HL-60/S4 (cell line): ENCODE measurements around the gene ABLIM1.

Experiments
- in situ Hi-C: fragments of 300-500 bp; cut with MboI; formaldehyde crosslinking; loops from 2 replicates; pipeline ENCODE4 v1.14.3; 2022; ENCODE audit warnings: low sequenced_read_pairs

The ABLIM1 gene

DNA sequence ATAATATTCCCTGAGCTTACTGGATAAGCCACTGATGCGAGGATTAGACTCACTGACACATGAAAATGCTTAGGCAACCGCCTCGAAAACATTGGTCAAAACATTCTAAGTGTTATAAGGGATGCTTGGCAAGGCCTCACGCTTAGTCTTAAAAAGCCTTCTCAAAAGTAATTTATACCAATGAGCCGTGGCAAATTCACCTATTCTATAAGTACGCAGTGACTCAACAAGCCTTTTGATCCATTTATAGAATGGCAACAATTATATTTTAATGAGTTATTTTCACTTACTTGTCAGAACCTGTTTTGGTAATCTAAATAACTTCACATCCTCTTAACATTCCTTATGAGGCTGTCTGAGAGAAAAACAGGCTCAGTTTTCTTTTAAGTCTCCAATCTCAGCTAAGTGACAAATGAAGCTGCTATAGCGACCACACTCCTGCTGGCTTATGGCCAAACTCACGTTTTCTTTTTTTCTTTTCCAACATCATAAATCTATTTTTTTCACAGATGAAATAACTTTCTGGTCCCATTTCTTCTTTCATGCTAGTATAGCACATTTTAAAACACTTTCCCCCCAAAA lies 132.6 kb downstream of the ABLIM1 start:
- in situ Hi-C loops, result no loop called here

DNA sequence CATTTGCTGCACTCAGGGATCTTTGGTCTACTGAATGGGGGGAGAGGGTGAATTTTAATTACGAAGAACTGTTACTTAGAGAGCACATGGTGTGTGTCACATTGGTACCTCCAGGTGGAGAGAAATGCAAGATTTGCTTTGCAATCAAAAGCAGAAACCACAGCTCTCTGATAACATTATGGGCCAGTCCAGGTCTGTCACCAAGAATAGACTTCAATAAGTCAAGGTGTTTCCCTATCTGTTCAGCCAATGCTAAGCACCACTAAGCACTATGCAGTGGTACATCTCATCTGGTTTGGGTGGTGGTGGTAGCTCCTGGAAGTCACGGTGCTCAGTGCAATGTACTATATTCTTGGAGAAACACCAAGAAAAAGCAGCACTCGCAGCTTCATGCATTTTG lies 134.2 kb downstream of the ABLIM1 start:
- in situ Hi-C loops, result no loop called here

DNA sequence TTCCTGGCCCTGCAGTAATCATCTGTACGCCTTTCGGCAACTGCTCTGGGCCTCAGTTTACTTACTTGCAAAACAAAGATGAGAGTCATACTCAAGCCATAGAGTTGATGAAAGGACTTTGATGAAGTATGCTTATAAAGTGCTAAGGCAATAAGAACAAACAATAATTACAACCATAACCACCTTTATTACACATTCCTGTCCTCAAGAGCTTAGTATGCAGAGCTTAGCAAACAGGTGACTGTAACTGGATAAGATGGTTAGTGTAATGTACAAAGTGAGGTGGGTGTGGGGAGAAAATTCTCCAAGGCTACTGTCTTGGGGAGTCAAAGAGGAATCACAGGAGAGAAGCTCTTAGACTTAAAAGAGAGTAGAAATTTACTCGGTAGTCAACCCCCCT lies 136.8 kb downstream of the ABLIM1 start:
- in situ Hi-C loops, result no loop called here

DNA sequence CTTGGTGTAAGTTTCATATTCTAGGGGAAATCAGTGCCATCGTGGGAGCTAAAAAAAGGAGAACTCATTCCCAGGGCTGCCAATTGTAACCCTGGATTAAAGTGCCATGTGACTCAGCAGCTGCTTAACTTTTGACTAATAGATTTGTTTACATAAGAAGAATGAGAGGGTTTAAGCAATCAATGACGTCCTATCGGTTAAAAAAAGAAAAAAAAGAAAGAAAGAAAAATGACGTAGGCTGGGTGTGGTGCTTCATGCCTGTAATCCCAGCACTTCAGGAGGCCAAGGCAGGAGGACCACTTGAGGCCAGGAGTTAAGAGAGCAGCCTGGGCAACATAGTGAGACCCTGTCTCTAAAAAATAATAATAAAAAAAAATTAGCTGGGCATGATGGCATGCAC lies 137.6 kb downstream of the ABLIM1 start:
- in situ Hi-C loops, result no loop called here

DNA sequence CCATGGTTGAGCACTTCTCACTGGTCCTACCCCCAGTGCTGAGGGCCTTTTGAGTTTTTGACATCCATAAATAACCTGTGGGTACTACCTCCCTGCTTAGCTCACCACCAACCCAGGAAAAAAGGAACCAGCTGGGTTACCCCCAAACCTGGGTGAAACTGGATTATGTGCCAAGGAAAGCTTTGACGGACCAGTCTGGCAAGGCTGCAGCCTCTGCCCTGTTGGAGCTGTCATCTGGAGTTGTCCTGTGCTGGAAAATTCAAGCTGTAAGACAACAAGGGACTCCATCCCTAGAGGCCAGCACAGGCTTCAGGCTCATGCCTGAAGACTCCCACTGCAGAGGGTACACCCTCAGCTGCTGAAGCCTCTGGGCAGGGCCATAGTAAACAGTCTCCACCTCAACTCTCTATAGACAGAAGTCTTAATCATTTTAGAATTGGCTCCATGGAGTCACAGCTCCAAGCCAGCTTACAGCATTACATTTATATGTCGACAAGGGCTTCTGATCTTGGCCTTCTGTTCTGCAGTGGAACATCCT lies 138.2 kb downstream of the ABLIM1 start:
- in situ Hi-C loops, result no loop called here

DNA sequence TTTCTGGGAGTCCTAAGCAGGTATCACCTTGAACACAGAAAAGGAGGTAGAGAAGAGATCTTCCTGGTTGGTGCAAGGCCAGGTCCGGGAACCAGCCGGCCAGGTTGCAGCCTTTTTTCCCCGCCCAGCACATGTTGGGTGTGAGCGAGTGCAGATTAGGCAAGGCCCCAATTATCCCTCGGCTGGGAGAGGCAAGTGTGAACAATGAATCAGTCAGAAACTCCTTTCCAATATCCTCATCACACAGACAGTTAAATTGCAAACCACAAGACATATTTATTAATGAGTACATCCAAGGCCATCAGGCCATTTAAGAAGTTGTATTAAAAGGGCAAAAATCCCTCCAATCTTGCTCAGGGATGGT lies 138.8 kb downstream of the ABLIM1 start:
- in situ Hi-C loops, result no loop called here

DNA sequence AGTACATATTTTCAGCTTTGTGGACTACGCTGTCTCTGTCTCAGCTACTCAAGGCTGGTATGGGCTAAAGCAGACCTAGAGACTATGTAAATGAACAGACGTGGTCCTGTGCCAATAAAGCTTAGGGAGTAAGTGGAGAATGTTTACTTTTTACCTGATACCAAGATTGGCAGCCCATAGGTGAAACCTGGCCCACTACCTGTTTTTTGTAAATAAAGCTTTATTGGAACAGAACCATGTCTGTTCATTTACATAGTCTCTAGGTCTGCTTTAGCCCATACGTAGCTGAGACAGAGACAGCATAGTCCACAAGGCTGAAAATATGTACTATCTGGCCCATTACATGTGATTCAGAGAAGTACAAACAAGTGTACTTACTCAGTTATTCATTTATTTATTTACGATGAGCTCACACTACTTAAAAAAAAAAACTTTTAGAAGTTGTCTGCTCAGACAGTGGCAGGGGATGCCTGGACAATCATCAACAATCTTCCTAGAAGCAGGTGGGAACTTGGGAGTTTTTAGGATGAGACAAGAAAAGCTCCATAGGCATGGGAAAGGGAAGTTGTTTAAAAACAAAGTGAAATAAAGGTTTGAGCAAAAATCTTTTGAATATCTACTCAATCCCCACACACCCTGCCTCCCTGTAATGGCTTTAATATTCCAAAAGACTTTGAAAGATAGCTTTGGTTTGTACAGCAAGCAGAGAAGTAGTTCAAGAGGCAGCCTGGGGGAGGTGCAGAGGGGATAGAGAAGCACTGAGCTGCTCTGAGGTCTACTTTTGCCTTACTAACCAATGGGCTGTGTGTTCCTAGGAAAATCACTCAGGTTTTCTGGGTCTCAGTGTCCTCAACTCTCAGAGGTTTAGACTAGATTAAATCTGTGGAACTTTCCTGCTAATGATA lies 139.4 kb downstream of the ABLIM1 start:
- in situ Hi-C loops, result no loop called here

DNA sequence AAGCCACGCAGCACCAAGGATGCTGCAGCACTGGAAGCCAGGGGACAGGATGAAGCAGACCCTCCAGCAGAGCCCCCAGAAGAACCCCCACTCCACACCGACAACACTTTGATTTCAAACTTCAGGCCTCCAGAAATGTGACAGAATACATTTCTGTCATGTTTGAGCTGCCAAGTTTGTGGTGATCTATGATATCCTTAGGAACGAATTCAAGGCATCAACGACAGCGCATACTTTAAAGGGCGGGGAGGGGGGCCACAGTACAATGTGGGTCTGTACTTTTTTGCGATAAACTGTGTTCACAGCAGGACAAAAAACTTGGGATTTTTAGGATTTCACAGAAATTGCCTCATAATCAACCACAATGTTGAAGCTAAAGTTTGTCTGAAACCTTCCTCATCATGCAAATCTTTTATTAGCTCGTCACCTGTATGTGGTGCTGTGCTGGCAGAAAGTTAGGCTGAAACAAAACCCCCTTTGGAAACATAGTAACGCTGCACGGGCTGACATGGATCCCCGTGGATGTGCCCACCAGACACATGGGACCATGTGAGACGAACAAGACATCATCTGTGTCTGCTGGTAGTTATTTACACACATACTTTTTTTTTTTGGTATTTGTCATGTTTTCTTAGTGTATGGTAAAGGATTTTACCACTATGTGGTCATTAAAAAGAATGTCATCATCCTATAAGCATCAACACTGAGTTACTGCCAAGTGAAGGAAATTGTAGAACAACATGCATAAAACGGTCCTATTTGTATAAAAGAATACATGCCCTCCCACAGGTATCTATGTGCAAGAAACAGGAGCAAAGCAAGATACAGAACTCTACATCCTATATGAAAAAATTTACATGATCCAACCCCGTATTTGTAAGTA lies 140.5 kb downstream of the ABLIM1 start:
- in situ Hi-C loops, result no loop called here

DNA sequence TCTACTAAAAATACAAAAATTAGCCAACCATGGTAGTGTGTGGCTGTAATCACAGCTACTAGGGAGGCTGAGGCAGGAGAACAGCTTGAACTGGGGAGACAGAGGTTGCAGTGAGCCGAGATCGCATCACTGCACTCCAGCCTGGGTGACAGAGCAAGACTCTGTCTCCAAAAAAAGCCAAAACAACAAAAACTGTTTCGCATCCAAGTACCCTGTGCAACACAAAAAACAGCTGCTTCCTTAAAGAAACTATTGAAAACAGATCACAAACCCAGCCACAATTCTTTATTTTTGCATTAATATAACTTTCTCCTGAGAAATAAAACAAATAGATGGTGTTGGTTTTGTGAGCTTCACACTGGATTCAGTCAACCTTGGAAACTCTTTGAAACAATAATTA lies 141.7 kb downstream of the ABLIM1 start:
- in situ Hi-C loops, result no loop called here

DNA sequence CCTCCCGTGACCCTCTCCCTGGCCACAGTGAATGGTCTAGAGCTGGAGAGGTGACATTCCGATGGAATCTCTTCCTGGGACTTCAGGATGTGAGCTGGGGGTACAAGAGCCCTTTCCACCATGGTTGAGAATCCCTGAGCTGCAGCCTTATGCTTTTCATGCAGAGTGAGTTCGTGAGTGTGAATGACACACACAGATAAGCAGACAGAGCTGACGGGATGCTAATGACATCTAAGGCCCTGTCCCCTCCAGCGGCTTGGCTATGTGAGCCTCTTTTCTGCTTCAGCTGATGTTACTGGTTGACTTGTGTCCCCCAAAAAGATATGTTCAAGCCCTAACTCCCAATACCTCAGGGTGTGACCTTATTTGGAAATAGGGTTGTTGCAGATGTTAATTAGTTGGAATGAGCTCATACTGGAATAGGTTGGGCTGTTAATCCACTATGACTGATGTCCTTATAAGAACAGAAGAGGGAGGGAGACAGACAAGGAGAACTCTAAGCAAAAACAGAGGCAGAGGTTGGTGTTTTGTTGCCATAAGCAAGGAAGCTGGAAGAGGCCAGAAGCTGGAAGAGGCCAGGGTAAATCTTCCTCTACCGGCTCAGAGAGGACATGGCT lies 142.7 kb downstream of the ABLIM1 start:
- in situ Hi-C loops, result no loop called here

DNA sequence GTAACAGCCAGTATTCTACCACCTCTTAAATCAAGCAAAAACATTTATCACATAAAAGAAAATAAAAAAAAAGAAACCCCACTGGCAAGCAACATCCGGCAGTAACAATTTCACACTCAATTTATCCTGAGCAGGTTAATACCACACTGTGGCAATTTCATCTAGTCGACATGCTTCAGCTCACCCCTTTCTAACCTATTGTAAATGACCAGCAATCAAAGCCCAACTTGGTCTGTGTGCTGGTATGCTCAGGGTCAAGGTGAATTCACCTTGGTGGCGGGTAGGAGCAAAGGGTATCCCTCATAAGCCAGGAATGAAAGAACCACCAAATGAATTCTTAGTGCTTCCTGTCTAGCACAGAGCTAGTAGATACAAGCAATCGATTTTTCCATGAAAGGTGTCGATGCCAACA lies 144.7 kb downstream of the ABLIM1 start:
- in situ Hi-C loops, result no loop called here

DNA sequence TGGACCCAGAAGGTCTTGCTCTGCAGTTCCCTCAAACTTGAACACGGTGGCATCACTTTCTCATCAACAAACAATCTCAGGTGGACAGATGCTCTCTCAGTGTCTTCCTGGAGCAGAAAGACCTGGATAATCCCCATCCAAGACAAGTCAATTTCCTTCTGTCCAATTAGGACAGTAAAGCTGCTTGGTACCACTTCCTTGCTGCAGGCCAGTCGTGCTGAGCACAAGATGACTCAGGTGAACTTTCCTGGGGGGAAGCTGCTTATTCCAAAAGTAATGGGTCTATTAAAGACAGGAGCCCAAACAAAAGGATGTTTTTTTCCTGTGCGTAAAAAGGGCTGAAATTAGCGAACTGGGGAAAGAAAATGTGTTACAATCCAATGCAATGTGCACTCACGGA lies 146.2 kb downstream of the ABLIM1 start:
- in situ Hi-C loops, result no loop called here

DNA sequence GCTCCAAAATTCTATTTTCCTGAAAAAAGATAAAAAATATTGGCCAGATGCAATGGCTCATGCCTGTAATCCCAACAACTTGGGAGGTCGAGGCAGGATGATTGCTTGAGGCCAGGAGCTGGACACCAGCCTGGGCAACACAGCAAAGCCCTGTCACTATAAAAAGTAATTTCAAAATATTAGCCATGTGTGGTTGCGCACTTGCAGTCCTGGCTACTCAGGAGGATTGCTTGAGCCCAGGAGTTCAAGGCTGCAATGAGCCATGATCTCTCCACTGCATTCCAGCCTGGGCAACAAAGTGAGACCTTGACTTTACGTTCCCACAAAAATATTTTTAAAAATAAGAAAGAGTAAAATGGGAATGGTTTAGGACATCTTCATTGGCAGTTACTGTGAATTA lies 149.7 kb downstream of the ABLIM1 start:
- in situ Hi-C loops, result no loop called here

DNA sequence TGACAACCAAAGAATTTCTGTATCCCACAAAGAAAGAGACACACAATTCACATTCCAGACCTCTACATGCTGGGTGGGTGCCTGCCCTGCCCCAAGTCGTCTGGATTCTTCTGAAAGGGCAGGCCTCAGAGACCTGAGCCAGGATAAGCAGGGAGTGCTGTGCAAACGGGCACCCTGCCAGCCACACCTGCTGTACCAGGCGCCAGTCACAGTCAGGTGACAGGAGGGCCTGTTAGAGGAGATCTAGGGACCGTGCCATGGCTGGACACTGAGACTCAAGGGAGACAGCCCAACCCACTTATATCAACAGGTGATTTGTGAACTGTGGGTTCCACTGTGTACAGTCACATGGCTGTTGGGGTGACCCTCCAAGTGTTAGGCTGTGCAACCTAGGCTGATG lies 150.6 kb downstream of the ABLIM1 start:
- in situ Hi-C loops, result no loop called here

DNA sequence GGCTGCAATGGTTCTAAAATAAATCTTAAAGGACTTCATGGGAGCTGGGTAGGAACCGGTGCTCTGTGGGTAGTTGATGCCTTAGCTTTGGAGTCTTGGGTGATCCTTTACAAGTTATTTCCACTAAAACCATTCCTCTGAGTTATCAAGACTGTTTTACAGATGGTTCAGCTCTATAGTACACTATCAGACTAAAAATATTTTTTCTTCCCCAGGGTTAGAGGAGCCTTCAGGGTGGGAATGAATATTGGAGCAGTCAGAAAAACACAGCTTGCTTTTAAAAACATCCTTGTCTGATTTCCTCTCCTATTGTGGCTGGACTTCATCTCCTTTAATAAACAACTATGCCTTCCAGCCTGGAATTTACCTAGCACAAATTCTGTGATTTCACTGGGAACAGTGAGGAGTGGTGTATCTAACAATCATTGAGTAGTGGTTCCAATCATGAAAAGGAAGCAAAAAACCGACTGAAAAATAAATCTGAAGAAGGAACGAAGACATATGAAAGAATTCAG lies 151.1 kb downstream of the ABLIM1 start:
- in situ Hi-C loops, result no loop called here

DNA sequence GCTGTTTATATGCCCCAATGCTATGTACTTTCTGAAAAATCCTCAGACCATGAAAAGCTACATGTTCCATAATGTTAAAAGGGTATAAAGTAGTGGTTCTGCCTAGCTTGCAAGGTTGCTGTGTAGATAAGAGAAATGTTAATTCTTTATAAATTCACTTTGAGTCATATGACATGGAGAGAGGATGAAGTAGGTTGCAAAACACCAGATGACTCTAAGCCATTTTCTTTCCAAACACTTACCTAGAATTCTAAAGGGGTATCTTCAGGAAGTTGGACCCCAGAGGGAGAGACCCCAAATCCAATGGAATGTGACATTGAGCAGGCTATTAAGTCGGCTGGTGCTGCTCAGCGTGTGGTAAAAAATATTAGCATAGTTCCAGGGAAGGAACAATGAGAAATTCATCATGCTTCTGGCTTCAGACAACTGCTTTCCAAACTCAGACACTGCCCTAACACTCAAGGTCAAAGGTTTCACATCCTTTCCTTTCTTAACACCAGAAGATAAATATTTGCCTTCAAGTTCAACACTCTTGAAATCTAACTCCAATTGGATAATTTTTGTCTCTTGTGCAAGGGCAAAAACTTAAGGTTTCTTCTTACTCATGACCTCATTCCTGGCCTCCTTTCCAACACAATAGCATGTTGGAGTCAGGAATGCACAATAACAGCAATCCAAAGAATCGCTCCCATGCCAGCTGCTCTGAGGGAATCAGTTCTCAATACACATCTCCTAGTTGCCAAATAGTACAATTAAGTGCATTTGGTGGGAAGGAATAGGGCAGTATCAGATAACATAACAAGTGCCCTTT lies 153.1 kb downstream of the ABLIM1 start:
- in situ Hi-C loops, result no loop called here

DNA sequence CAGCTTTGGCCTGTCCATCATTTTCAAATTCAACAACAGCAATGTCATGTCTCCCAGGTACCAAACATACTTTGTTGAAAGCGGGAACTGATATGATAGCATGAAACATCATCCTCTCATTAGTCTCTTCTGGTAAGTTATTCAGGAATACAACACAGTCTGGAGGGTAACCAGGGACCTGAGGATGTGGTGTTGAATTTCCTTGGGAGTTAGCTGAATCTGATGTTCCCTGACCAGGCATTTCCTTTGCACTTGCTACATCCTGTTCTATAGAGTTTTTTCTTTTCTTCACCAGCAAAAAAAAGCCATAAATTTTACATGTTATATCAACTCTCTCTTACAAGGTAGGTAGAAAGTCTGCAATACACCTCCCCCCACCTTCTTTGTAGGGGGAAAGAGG lies 156.0 kb downstream of the ABLIM1 start:
- in situ Hi-C loops, result no loop called here

DNA sequence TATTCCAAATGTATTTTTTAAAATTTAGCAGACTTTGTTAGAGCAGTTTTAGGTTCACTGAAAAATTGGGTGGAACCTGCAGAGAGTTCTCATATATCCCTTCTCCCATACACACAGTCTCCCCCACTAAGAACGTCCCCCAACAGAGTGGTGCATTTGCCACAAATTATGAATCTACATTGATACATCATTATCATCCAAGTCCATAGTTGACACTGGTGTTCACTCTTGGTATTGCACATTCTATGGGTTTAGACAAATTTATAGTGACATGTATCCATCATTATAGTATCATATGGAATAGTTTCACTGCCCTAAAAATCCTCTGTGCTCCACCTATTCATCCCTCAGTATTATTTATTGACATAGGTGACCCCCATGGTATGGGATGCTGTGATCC lies 156.4 kb downstream of the ABLIM1 start:
- in situ Hi-C loops, result no loop called here

DNA sequence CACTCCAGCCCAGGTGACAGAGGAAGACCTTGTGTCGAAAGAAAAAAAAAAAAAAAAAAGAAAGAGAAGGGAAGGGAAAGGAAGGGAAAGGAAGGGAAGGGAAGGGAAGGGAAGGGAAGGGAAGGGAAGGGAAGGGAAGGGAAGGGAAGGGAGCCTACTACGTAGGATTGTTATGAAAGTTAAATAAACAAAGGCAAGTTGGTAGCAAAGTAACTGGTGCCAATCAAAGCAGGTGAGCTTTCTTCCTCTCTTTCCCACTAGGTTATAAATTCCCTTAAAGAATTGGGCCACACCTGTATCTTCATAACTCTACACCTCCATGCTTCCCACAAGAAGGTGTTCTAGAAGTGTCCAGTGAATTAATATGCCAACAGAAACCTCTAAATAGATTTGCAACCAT lies 157.4 kb downstream of the ABLIM1 start:
- in situ Hi-C loops, result no loop called here

DNA sequence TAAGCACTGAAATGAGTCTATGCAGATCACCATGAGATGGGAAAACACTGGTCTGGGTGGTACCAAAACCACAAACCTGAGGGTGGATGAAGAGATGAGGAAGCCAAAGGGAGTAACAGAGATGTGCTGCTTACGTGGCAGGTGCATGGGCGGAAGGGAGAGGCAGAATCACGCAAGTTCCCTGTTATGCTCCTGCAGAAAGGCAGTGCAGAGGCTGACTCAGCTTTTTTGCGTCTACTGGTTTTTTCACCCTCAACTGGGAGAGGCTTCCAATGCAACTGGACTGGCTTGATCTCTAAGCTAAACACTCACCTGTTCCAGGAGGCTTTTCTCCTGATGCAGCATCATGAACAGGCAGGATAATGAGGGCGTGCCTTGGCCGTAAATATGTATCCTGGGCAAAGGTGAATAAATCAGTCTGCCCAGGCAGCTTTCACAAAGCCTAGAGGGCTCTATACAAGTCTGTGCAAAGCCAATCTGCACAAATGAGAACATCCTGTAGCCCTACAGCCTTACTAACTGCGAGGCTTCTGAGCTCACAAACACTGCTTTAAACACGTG lies 158.4 kb downstream of the ABLIM1 start:
- in situ Hi-C loops, result no loop called here
